SJCRH30 (cell line): ENCODE results near the gene SUGCT. TPM values are rescaled to one million over a fixed set of nuclear protein-coding genes. Genes with fewer than 3 reads are reported as not detected.

Source experiments
- DNase-seq, 2 experiments: peaks; one replicate each; pipeline ENCODE4 v3.0.0-alpha.2; 2015 to 2020
- H3K27ac ChIP-seq: fragments of 250-450 bp; sonication (Bioruptor Pico); 2 replicates; pipeline ENCODE4 v1.5.1; 2020; ENCODE audit warnings: mild to moderate bottlenecking, moderate library complexity
- H3K27me3 ChIP-seq: fragments of 250-450 bp; sonication (Bioruptor Pico); 2 replicates; pipeline ENCODE4 v1.5.1; 2020; ENCODE audit warnings: mild to moderate bottlenecking, moderate library complexity
- H3K36me3 ChIP-seq: fragments of 250-450 bp; sonication (Bioruptor Pico); 2 replicates; pipeline ENCODE4 v1.5.1; 2020; ENCODE audit warnings: mild to moderate bottlenecking, moderate library complexity
- H3K4me1 ChIP-seq: fragments of 250-450 bp; sonication (Bioruptor Pico); 2 replicates; pipeline ENCODE4 v1.5.1; 2020; ENCODE audit warnings: mild to moderate bottlenecking, moderate library complexity
- H3K4me3 ChIP-seq: fragments of 250-450 bp; sonication (Bioruptor Pico); 2 replicates; pipeline ENCODE4 v1.5.1; 2020; ENCODE audit warnings: mild to moderate bottlenecking, moderate library complexity
- H3K9me3 ChIP-seq: fragments of 250-450 bp; sonication (Bioruptor Pico); replicated peaks from 2 replicates; pipeline ENCODE4 v1.5.1; 2020; ENCODE audit warnings: mild to moderate bottlenecking, moderate library complexity
- total RNA-seq: library from RNA; depleted of rRNA; stranded (reverse); fragments of >200 nt; shearing (Covaris generic); gene quantifications from 2 replicates; pipeline ENCODE4 v1.2.3, GENCODE V29; 2014

Gene SUGCT
- total RNA-seq, 1 experiment from 2014 or later = 4.8 TPM

DNA sequence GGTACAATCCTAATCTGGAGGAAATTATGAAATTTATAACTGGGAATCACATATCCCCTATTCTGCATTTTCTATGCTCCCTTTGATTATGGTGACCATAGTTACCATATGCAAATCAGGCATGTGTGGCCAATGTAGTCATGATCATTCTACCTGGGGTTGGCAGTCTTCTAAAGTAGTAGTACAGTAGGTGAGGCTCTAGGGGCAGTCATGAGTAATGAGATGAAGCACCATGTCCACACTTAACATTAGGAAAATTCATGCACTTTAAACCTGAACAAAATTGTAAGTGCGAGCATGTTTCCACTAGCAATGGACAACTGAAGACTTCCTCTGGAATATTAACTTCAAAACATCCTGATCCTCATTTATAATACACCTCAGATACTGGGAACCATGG, 545.9 kb downstream of the SUGCT start:
- no peaks in the 10 kb centered on the region for H3K4me1 ChIP-seq
- H3K4me3 ChIP-seq = no peak overlapping the region
- no peak overlapping the region for H3K27ac ChIP-seq
- no peaks in the 10 kb centered on the region for H3K9me3 ChIP-seq
- DNase-seq = peak in 1 of 2 experiments; percentile 39
- peaks cover 4% of the 10 kb centered on the region for H3K27me3 ChIP-seq
- no peaks in the 10 kb centered on the region for H3K36me3 ChIP-seq

- peaks cover 4% of the 10 kb centered on the region for H3K27me3 ChIP-seq
- H3K9me3 ChIP-seq = no peaks in the 10 kb centered on the region
- H3K36me3 ChIP-seq = no peaks in the 10 kb centered on the region
- DNase-seq = no peak
- H3K4me1 ChIP-seq = no peaks in the 10 kb centered on the region
- H3K27ac ChIP-seq = no peak overlapping the region
- H3K4me3 ChIP-seq = no peak overlapping the region
These were observed 547.9 kb downstream of the SUGCT start for GRCh38 chr7:40682696-40683095.

- Histone ChIP-seq H3K4me1 (no peaks in the 10 kb centered on the region), H3K27ac (no peak overlapping the region), H3K9me3 (no peaks in the 10 kb centered on the region), H3K27me3 (no peaks in the 10 kb centered on the region; the same call in 1 of the 2 replicates), H3K4me3 (no peak overlapping the region), H3K36me3 (no peaks in the 10 kb centered on the region)
- DNase-seq = no peak
These were observed 559.4 kb downstream of the SUGCT start for GRCh38 chr7:40694026-40694809.

GRCh38 chr7:40694991-40695390, 560.2 kb downstream of the SUGCT start:
- no peaks in the 10 kb centered on the region for H3K9me3 ChIP-seq
- H3K4me1 ChIP-seq = no peaks in the 10 kb centered on the region
- no peaks in the 10 kb centered on the region; the same call in 1 of the 2 replicates for H3K27me3 ChIP-seq
- no peak overlapping the region for H3K4me3 ChIP-seq
- DNase-seq = no peak
- no peak overlapping the region for H3K27ac ChIP-seq
- H3K36me3 ChIP-seq = no peaks in the 10 kb centered on the region

GRCh38 chr7:40697653-40698052, 562.8 kb downstream of the SUGCT start:
- no peaks in the 10 kb centered on the region for H3K4me1 ChIP-seq
- H3K4me3 ChIP-seq = no peak overlapping the region
- no peak for DNase-seq
- no peaks in the 10 kb centered on the region for H3K36me3 ChIP-seq
- no peak overlapping the region for H3K27ac ChIP-seq
- H3K9me3 ChIP-seq = no peaks in the 10 kb centered on the region
- H3K27me3 ChIP-seq = no peaks in the 10 kb centered on the region; the same call in 1 of the 2 replicates

GRCh38 chr7:40698214-40698920, 563.6 kb downstream of the SUGCT start:
- Histone ChIP-seq H3K4me3 (no peak overlapping the region), H3K4me1 (no peaks in the 10 kb centered on the region), H3K27ac (no peak overlapping the region), H3K36me3 (no peaks in the 10 kb centered on the region), H3K27me3 (no peaks in the 10 kb centered on the region; the same call in 1 of the 2 replicates), H3K9me3 (no peaks in the 10 kb centered on the region)
- no peak for DNase-seq

GRCh38 chr7:40698921-40699260, 564.1 kb downstream of the SUGCT start:
- H3K4me3 ChIP-seq = no peak overlapping the region

GRCh38 chr7:40700653-40701421, 566.0 kb downstream of the SUGCT start:
- Histone ChIP-seq H3K27me3 (no peaks in the 10 kb centered on the region), H3K4me1 (no peaks in the 10 kb centered on the region), H3K9me3 (no peaks in the 10 kb centered on the region), H3K27ac (no peak overlapping the region), H3K4me3 (no peak overlapping the region), H3K36me3 (no peaks in the 10 kb centered on the region)
- no peak for DNase-seq

More at GRCh38 chr7:40698921-40699260, 564.1 kb downstream of the SUGCT start:
- Histone ChIP-seq H3K9me3 (no peaks in the 10 kb centered on the region), H3K27me3 (no peaks in the 10 kb centered on the region), H3K4me1 (no peaks in the 10 kb centered on the region), H3K27ac (no peak overlapping the region), H3K36me3 (no peaks in the 10 kb centered on the region)
- DNase-seq = no peak

GRCh38 chr7:40701836-40702551, 567.2 kb downstream of the SUGCT start:
- Histone ChIP-seq H3K27me3 (no peaks in the 10 kb centered on the region), H3K27ac (no peak overlapping the region), H3K36me3 (no peaks in the 10 kb centered on the region), H3K9me3 (no peaks in the 10 kb centered on the region), H3K4me3 (no peak overlapping the region), H3K4me1 (no peaks in the 10 kb centered on the region)
- no peak for DNase-seq

DNA sequence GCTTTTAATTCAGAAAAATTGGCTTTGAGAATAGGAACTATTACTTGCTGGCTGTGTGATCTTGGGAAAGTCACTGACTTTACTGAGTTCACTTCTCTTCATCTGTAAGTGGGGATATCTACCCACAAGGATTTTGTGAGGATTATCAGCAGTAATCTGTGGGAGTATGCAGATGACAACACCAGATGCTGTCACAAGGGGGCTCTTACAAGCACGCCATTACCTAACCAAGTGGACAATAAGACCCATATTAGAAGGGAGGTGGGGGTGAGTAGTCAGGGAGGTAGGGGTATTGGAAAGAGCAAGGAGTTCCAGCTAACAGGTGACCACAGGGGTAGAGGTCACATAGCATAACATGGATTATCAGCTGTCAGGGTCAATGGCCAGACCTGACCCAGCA, 569.4 kb downstream of the SUGCT start:
- no peak overlapping the region for H3K4me3 ChIP-seq
- no peak overlapping the region for H3K27ac ChIP-seq
- H3K27me3 ChIP-seq = no peaks in the 10 kb centered on the region
- no peaks in the 10 kb centered on the region for H3K9me3 ChIP-seq
- H3K36me3 ChIP-seq = no peaks in the 10 kb centered on the region
- H3K4me1 ChIP-seq = no peaks in the 10 kb centered on the region
- DNase-seq = no peak

DNA sequence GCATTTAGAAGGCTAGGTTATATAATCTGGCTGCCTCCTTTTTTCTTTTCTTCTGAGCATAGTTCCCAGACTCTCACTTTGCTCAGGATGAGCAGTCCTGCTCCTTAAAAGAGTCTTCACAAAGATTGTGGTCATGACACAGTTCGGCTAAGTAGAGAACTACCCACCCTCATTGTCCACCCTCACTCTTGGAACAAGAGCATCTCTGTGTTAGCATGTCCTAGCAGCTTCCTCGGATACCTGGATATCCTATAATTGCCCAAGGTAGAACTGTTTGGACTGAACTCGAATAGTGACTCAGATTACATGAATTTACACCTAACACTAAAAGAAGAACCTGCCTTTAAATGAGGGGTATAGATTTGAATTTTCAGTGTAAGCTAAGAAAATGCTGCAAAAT, 572.0 kb downstream of the SUGCT start:
- no peak overlapping the region for H3K27ac ChIP-seq
- DNase-seq = no peak
- no peaks in the 10 kb centered on the region for H3K27me3 ChIP-seq
- no peaks in the 10 kb centered on the region for H3K9me3 ChIP-seq
- no peaks in the 10 kb centered on the region for H3K36me3 ChIP-seq
- H3K4me3 ChIP-seq = no peak overlapping the region
- no peaks in the 10 kb centered on the region for H3K4me1 ChIP-seq

DNA sequence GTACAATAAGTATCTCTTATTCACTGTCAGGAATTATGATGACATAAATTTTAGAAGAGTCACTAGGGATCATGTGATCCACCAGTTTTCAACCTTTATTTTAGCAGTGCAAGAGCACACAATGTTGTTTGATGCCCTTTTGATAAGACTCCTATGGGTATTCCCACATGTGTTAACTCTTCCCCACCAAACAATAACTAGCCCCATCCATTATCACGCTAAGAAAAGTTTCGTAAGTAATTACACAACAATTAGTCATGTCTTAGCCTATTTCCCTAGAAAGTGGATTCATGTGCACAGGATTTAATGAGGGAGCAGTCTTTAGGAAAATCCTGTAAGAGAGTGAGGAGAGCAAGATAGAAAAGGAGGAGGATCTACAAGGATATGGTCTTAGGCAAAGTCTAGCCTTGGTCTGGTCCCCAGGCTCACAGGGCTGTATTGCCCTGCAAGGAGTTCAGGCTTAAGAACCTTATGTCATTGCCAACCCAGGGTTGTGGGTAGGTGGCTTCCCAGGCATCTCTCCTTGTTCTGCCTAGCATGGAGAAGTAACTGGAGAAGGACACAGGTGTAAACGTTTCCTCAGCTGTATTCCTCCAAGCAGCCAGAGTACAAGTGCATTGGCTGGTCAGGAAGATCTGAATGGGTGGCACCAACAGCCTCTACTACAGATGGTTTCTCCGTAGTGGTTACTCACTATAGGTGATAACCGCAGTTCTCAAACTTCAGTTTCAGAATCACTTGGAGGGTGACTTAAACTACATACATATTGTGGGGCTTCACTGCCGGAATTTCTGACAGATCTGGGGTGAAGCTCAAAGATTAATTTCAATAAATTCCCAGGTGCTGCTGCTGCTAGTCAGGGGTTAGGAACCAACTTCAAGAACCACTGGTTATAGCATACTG, 574.5 kb downstream of the SUGCT start:
- H3K4me3 ChIP-seq = no peak overlapping the region
- no peaks in the 10 kb centered on the region for H3K4me1 ChIP-seq
- H3K27ac ChIP-seq = no peak overlapping the region
- no peak for DNase-seq
- H3K9me3 ChIP-seq = no peaks in the 10 kb centered on the region
- H3K27me3 ChIP-seq = no peaks in the 10 kb centered on the region
- H3K36me3 ChIP-seq = no peaks in the 10 kb centered on the region

- Histone ChIP-seq H3K4me1 (peaks cover 11% of the 10 kb centered on the region), H3K27me3 (no peaks in the 10 kb centered on the region), H3K4me3 (no peak overlapping the region), H3K9me3 (no peaks in the 10 kb centered on the region), H3K36me3 (no peaks in the 10 kb centered on the region), H3K27ac (no peak overlapping the region)
- DNase-seq = no peak
These were observed 576.9 kb downstream of the SUGCT start for GRCh38 chr7:40711706-40712105.
